Measurements from ENCODE around the gene KCNK4.

The KCNK4 gene

DNA sequence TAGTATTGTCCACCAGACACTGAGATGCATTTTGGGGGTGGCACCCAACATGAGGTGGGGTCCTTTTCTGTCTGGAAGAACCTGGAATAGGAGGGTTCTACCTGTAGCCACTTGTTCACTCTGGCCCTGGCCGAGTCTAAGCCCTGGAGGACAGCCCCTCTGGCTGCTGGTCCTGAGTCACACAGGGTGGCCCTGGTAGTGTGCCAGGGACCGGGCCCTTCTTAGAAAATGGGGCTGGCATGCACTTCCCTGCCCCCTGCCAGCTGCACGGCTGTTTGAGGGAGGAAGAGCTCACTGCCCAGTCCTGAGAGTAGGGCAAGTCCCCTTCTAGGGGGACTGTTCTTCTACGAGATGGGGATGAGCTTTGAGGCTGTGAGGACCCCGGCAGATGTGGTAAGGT, 37.6 kb upstream of the KCNK4 start:
- DNase-seq (ENCODE audit: low read depth, low spot score): peak; percentile 53

GRCh38 chr11:64254326-64254725, 36.8 kb upstream of the KCNK4 start:
- DNase-seq (ENCODE audit: low read depth, low spot score): no peak

- DNase-seq (ENCODE audit: low read depth, low spot score): no peak
These were observed 35.7 kb upstream of the KCNK4 start for GRCh38 chr11:64255135-64256128.

DNA sequence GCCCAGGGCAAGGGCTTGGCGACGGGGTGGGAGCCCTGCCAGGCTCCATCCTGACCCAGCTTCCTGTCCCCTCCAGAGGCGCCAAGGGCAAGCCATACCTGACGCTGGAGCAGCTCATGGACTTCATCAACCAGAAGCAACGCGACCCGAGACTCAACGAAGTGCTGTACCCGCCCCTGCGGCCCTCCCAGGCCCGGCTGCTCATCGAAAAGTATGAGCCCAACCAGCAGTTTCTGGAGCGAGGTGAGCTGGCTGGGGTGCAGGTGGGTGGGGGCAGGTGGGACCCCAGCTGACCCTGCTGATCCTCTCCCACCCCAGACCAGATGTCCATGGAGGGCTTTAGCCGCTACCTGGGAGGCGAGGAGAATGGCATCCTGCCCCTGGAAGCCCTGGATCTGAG, 34.8 kb upstream of the KCNK4 start:
- DNase-seq (ENCODE audit: low read depth, low spot score): no peak

DNA sequence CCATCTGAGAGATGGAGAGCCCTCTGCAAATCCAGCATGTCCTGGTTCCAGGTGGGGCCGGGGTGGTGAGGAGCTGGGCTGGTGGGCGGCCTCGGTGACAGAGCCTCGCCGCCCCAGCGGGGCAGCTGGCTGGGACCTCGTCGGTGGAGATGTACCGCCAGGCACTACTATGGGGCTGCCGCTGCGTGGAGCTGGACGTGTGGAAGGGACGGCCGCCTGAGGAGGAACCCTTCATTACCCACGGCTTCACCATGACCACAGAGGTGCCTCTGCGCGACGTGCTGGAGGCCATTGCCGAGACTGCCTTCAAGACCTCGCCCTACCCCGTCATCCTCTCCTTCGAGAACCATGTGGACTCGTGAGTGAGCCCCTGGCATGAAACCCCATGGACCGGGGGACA, 32.7 kb upstream of the KCNK4 start:
- DNase-seq (ENCODE audit: low read depth, low spot score): no peak

- no peak for DNase-seq (ENCODE audit: low read depth, low spot score)
These were observed 32.1 kb upstream of the KCNK4 start for GRCh38 chr11:64258946-64259532.

DNA sequence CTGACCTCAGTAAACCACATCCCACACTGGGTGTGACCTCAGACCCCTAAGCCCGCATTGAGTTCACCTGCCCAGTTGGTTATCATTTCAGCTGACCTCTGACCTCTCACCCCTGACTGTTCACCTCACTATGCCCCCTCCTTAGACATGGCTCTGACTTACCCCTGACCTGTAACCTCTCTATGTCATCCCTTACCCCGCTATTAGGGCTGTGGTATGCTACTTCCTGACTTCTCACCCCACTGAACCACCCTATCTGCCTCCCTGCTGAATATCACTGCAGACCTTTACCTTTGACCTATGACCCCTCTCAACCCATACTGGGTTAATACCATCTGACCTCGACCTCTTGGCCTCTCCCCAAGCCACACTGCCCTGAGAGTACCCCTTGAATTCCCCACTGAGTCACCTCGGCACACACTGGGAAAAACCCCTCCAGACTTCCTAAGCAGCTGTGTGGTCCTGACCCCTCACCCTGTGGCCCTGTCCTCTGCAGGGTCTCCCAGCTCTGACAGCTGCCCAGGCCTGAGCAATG, 31.5 kb upstream of the KCNK4 start:
- no peak for DNase-seq (ENCODE audit: low read depth, low spot score)

DNA sequence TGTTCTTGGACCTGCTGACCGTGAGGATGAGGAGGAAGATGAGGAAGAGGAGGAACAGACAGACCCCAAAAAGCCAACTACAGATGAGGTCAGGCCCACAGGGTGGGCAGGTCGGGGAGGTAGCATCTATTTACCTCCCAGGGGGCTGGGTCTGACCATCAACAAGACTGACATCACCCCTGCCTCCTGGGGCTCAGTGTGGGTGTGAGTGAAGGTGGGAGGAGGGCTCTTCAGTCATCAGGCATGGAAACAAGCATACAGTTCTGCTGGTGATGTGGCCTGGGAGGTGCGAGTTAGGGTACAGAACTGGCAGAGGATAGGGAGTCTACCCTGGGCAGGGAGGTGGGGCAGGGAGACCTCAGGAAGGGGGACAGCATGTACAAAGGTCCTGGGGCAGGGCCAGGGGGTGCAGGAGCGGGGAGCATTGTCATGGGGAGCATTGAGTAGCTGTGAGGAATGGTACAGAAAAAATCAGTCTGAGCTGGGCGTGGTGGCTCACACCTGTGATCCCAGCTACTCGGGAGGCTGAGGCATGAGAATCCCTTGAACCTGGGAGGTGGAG, 30.9 kb upstream of the KCNK4 start:
- DNase-seq (ENCODE audit: low read depth, low spot score): no peak

DNA sequence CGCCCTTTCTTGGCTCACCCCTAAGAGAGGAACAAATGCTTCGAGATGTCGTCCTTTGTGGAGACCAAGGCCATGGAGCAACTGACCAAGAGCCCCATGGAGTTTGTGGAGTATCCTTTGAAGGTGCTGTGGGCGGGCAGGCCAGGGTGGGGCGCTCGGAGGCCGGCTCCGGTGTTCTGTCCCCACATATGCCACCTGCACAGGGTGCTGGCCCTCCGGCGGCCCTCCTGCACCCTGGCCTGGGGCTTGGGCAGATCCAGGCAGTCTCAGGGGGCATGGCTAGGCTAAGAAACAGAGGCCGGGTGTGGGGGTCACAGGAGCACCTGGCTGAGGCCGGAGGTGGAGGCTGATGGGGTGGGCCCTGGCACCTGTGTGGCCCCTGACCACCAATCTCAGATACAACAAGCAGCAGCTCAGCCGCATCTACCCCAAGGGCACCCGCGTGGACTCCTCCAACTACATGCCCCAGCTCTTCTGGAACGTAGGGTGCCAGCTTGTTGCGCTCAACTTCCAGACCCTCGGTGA, 29.5 kb upstream of the KCNK4 start:
- no peak for DNase-seq (ENCODE audit: low read depth, low spot score)

GRCh38 chr11:64262271-64263002, 28.7 kb upstream of the KCNK4 start:
- no peak for DNase-seq (ENCODE audit: low read depth, low spot score)

DNA sequence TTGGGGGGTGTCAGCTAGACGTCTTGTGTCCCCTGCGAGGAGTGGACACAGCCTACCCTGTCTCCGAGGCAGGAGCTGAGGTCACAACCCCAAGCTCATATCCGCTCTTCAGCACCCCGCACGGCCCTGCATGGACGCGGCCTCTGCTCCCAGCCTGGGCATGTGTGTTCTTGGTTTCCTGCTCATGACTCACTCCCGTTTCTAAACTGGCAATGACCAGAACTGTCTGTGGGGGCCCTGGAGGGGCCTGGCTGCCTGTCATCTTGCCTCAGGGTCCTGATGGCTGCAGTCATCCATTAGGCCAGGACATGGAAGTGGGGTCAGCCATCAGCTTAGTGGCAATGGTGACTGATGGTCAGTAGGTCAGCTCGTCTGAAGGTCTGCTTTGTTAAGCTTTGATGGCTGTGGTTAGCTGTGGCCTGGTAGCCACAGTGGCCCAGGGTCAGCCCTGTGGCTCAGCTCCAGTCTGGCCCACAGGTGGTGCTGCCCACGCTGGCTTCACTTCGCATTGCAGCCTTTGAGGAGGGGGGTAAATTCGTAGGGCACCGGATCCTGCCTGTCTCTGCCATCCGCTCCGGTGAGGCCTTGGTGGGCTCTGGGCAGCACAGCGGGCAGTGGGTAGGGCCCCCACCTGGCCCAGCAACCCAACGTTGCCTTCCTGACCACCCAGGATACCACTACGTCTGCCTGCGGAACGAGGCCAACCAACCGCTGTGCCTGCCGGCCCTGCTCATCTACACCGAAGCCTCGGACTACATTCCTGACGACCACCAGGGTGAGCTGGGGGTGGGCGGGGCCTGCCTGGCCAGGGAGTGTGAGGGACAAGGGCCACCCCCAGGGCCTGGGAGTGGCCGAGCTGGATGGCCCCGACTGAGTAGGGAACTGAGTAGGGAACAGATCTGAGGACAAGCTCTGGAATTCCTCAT, 27.8 kb upstream of the KCNK4 start:
- DNase-seq (ENCODE audit: low read depth, low spot score): peak; percentile 64

DNA sequence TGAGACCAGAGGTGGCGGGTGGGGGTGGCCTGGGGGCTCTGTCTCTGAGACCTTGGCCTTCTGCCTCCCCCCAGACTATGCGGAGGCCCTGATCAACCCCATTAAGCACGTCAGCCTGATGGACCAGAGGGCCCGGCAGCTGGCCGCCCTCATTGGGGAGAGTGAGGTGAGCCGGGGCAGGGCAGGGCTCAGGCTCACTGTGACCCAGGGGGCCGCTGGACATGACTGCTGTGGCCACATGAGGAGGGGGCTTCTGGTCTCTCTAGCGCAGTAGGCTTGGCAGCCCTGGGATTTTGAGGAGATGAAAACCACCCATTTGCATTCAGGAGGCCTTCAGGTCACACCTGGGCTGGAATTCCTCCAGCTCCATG, 27.2 kb upstream of the KCNK4 start:
- DNase-seq (ENCODE audit: low read depth, low spot score): no peak

GRCh38 chr11:64264371-64264852, 26.7 kb upstream of the KCNK4 start:
- DNase-seq (ENCODE audit: low read depth, low spot score): no peak

- DNase-seq (ENCODE audit: low read depth, low spot score): no peak
These were observed 25.6 kb upstream of the KCNK4 start for GRCh38 chr11:64265176-64266160.

GRCh38 chr11:64266339-64266738, 24.8 kb upstream of the KCNK4 start:
- no peak for DNase-seq (ENCODE audit: low read depth, low spot score)

GRCh38 chr11:64267207-64267945, 23.7 kb upstream of the KCNK4 start:
- DNase-seq (ENCODE audit: low read depth, low spot score): no peak

- DNase-seq (ENCODE audit: low read depth, low spot score): peak; percentile 74
These were observed 22.8 kb upstream of the KCNK4 start for GRCh38 chr11:64268025-64268892.
